GM12892 (cell line): ENCODE measurements around the gene PMCH.

ENCODE experiments used
- POLR2A ChIP-seq: IDR thresholded peaks from 2 replicates; pipeline ENCODE4 v1.6.1; 2011; ENCODE audit warnings: low read depth, low read length, control low read depth
- POLR2AphosphoS5 ChIP-seq: IDR thresholded peaks from 2 replicates; pipeline ENCODE4 v1.6.1; 2011; ENCODE audit warnings: low read depth, low read length, control low read depth
- TAF1 ChIP-seq: IDR thresholded peaks from 2 replicates; pipeline ENCODE4 v1.6.1; 2011; ENCODE audit warnings: low read depth, mild to moderate bottlenecking, control low read depth, low read length, borderline replicate concordance

DNA sequence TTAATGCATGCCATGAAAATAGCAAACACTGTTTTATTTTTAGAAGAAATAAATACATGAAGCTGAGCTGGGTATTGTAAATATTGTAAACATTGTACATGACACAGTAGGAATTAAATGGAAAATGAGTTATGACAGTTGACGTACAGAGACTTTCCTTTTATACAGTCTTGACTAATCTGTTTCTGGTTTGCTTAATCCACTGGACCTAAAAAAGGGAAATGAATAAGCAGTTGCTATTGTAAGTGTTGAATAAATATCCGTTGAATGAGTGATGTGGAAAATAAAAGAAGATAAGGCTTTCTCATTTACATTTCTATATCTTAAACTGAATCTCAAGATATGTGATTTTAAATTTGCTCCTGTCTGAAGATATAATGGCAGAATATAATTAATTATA is 15.0 kb downstream of the PMCH start:
- TF ChIP-seq POLR2A, result no peak
- TF ChIP-seq TAF1, result no peak
- TF ChIP-seq POLR2AphosphoS5, result no peak
